GM21390 (cell line): ENCODE measurements around the gene GPC6.

ENCODE experiments used
- ATAC-seq: cut with Tn5 transposase; IDR thresholded peaks from one replicate; pipeline ENCODE4 v1.9.1; 2021; ENCODE audit not compliant: unreplicated experiment

GPC6 gene

GRCh38 chr13:93769607-93770006, 543.0 kb downstream of the GPC6 start:
- ATAC-seq = no peak

- ATAC-seq = no peak
Observed at GRCh38 chr13:93771227-93771626, 544.6 kb downstream of the GPC6 start.

- no peak for ATAC-seq
Observed at GRCh38 chr13:93771782-93772181, 545.2 kb downstream of the GPC6 start.

GRCh38 chr13:93774506-93774905, 547.9 kb downstream of the GPC6 start:
- no peak for ATAC-seq

- no peak for ATAC-seq
Observed at GRCh38 chr13:93775027-93775426, 548.4 kb downstream of the GPC6 start.

- no peak for ATAC-seq
Observed at GRCh38 chr13:93775507-93776108, 549.0 kb downstream of the GPC6 start.

GRCh38 chr13:93776936-93777335, 550.3 kb downstream of the GPC6 start:
- no peak for ATAC-seq

- ATAC-seq = no peak
Observed at GRCh38 chr13:93777504-93777903, 550.9 kb downstream of the GPC6 start.

- ATAC-seq = no peak
Observed at GRCh38 chr13:93778548-93778947, 551.9 kb downstream of the GPC6 start.

- no peak for ATAC-seq
Observed at GRCh38 chr13:93784191-93784590, 557.6 kb downstream of the GPC6 start.

- no peak for ATAC-seq
Observed at GRCh38 chr13:93786846-93787489, 560.4 kb downstream of the GPC6 start.

GRCh38 chr13:93788456-93788855, 561.8 kb downstream of the GPC6 start:
- no peak for ATAC-seq

- no peak for ATAC-seq
Observed at GRCh38 chr13:93789058-93789457, 562.5 kb downstream of the GPC6 start.

GRCh38 chr13:93794197-93794885, 567.7 kb downstream of the GPC6 start:
- peak; percentile 89 for ATAC-seq

GRCh38 chr13:93797463-93797862, 570.9 kb downstream of the GPC6 start:
- peak; percentile 57 for ATAC-seq

GRCh38 chr13:93800342-93800741, 573.7 kb downstream of the GPC6 start:
- no peak for ATAC-seq

- ATAC-seq = no peak
Observed at GRCh38 chr13:93805736-93806135, 579.1 kb downstream of the GPC6 start.

GRCh38 chr13:93806861-93807260, 580.3 kb downstream of the GPC6 start:
- no peak for ATAC-seq

- ATAC-seq = no peak
Observed at GRCh38 chr13:93810264-93810663, 583.7 kb downstream of the GPC6 start.

- ATAC-seq = no peak
Observed at GRCh38 chr13:93811071-93811737, 584.6 kb downstream of the GPC6 start.

GRCh38 chr13:93811738-93812112, 585.1 kb downstream of the GPC6 start:
- no peak for ATAC-seq

GRCh38 chr13:93814658-93815057, 588.1 kb downstream of the GPC6 start:
- ATAC-seq = no peak
